KBM-7 (cell line): Measurements from ENCODE around the gene ADAMTS16.

Experiments
- DNase-seq: peaks from one replicate; pipeline ENCODE4 v3.0.0-alpha.2; 2015
- in situ Hi-C: fragments of 300-500 bp; cut with MboI; formaldehyde crosslinking; loops from 2 replicates; pipeline ENCODE4 v1.14.3; 2020; ENCODE audit warnings: low sequenced_read_pairs, low pct_unique_long_range_greater_than_20kb, mixed read lengths

Gene ADAMTS16

DNA sequence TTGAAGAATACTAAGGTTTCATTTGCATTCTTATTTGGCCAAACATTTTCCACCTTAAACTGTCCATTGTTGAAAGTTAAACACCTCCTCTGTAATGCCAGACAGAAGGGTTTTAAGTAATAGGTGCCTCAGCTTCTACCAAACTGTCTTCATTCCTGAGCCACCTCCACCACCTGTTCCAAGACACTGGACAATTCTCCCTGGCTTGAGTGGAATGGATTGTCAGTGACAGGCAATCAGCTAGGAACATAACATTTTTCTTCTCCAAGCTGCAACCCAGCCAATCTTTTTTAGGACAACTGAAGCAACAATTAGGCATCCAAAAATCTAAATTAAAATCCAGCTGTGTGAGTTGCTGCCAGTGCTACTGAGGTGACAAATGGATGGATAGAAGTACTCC, 208.4 kb downstream of the ADAMTS16 start:
- in situ Hi-C loops: no loop called here
- no peak for DNase-seq

- in situ Hi-C loops: no loop called here
- no peak for DNase-seq
These were observed 210.0 kb downstream of the ADAMTS16 start for GRCh38 chr5:5350101-5350500.

DNA sequence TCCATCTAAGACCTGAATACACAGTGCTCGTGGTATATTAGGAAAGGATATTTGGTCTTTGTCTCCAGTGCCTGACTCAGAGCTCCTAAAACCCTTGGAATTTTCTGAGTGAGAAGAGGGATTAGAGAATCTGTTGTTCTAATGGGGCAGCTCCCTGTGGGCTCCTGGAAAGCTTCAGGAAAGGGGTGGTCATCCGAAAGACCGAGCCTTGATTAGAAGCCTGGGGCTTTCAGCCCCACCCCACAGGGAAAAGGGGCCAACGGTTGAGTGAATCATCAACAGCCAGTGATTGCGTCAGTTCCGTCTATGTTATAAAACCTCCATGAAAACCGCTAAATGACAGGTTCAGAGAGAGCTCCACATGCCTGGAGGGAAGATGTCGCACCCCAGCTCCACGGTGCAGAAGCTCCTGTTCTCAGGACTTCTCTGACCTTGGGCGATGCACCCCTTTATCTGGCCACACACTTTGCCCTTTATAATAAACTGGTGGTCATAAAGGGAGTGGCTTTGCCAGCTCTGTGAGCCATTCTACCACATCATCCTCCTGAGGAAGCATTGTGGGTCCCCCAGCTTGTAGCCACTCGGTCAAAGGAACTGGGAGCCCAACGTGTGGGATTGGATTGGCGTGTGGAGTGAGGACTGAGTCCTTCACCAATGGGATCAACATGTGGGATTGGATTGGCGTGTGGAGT, 211.3 kb downstream of the ADAMTS16 start:
- in situ Hi-C loops: no loop called here
- no peak for DNase-seq

DNA sequence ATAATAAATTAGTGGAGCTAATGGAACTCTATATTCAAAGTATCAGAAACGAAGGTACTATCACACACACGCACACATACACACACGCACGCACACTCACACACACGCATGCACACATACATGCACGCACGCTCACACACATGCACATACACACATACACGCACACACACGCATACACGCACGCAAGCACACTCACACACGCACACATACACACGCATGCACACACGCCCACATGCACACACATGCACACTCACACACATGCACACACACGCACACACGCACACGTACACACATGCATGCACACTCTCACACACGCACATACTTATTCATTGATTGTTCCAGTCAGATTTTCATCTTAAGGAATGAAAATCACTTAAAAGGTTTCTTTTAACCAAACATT, 212.5 kb downstream of the ADAMTS16 start:
- DNase-seq: no peak
- in situ Hi-C loops: no loop called here

- in situ Hi-C loops: no loop called here
- DNase-seq: no peak
These were observed 213.6 kb downstream of the ADAMTS16 start for GRCh38 chr5:5353681-5354080.

DNA sequence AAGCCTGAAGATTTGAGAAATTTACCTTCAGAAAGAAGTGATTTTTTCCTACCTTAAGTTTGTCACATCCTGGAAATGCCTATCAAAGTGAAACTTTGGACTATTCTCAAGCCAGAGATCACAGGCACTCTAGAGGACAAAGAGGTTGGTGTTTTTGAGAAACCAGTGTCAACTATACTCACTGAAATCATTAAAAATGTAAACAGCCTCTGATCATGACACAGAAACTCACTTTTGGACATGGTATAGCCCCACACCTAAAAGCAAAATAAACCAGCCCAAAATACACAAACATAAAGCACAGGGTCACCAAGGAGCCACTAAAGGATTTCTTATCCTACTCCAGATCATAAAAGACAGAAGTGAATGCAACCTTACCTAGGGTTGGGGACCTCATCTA, 216.6 kb downstream of the ADAMTS16 start:
- no peak for DNase-seq
- in situ Hi-C loops: no loop called here

DNA sequence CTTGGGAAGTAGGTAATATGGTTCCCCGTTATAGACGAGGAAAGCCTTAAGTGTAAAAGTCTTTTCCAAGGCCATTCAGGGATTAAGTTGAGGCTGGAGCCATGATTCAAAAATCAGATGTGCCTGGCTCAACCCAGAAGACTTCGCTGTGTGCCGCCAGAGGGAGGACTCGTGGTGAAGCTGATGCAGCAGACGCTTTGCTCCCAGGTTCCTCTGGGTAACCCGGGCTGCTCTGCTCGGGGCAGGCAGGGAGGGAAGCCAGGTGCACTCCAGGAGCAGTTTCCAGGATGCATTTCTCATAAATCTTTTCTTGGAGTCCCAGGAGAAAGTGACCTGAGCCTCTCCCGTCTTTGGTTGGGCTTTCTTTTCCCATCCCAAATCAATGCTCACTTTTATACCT, 219.5 kb downstream of the ADAMTS16 start:
- no peak for DNase-seq
- in situ Hi-C loops: no loop called here

GRCh38 chr5:5360363-5360940, 220.3 kb downstream of the ADAMTS16 start:
- DNase-seq: no peak
- in situ Hi-C loops: no loop called here

GRCh38 chr5:5360941-5361520, 220.9 kb downstream of the ADAMTS16 start:
- in situ Hi-C loops: no loop called here

DNA sequence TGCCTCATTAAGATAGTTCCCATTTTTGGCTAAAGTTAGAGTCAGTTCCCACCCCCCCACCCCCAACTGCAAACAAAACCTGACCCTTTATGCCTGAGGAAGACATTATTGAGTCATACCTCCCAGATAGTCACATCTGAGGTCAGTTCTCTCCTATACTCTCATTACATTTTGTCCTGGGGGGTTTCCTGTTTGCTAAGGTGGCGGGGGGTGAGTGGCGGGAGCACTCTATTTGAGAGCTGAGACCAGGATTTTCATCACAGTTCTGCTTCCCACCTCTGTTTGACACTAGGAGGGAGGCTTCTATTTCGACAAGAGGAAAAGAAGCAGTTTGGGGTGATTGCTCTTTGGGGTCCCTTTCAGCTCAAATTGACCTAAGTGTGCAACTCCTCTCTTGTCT, 222.9 kb downstream of the ADAMTS16 start:
- no peak for DNase-seq
- in situ Hi-C loops: no loop called here

More at GRCh38 chr5:5360941-5361520, 220.9 kb downstream of the ADAMTS16 start:
- DNase-seq: no peak

GRCh38 chr5:5364932-5365331, 224.8 kb downstream of the ADAMTS16 start:
- in situ Hi-C loops: no loop called here
- DNase-seq: no peak

- DNase-seq: no peak
- in situ Hi-C loops: no loop called here
These were observed 227.6 kb downstream of the ADAMTS16 start for GRCh38 chr5:5367739-5368138.

- no peak for DNase-seq
- in situ Hi-C loops: no loop called here
These were observed 229.0 kb downstream of the ADAMTS16 start for GRCh38 chr5:5369051-5369605.
